ENCODE measurements around the gene ME2.
"Not testable (repeated sequence)": the region's sequence is repeated elsewhere in the genome, so short reads cannot be mapped to it uniquely, and the experiment has no call there.

ME2 gene

GRCh38 chr18:50981381-50981780, 102.5 kb downstream of the ME2 start:
- DNase-seq: no peak

GRCh38 chr18:50982086-50982801, 103.3 kb downstream of the ME2 start:
- DNase-seq: no peak

- no peak for DNase-seq
Measured at GRCh38 chr18:50982802-50983179, 103.9 kb downstream of the ME2 start.

GRCh38 chr18:50986360-50987087, 107.6 kb downstream of the ME2 start:
- no peak for DNase-seq

- no peak for DNase-seq
Measured at GRCh38 chr18:50987261-50987660, 108.3 kb downstream of the ME2 start.

GRCh38 chr18:50989711-50990110, 110.8 kb downstream of the ME2 start:
- no peak for DNase-seq

GRCh38 chr18:50992351-50992762, 113.4 kb downstream of the ME2 start:
- no peak for DNase-seq

GRCh38 chr18:50994031-50994430, 115.1 kb downstream of the ME2 start:
- DNase-seq: no peak

- DNase-seq: not testable (repeated sequence)
Measured at GRCh38 chr18:51003174-51003573, 124.3 kb downstream of the ME2 start.

Data from T-helper 2 cell (primary cell).